Measurements from ENCODE around the gene KIAA1614.

Gene KIAA1614

DNA sequence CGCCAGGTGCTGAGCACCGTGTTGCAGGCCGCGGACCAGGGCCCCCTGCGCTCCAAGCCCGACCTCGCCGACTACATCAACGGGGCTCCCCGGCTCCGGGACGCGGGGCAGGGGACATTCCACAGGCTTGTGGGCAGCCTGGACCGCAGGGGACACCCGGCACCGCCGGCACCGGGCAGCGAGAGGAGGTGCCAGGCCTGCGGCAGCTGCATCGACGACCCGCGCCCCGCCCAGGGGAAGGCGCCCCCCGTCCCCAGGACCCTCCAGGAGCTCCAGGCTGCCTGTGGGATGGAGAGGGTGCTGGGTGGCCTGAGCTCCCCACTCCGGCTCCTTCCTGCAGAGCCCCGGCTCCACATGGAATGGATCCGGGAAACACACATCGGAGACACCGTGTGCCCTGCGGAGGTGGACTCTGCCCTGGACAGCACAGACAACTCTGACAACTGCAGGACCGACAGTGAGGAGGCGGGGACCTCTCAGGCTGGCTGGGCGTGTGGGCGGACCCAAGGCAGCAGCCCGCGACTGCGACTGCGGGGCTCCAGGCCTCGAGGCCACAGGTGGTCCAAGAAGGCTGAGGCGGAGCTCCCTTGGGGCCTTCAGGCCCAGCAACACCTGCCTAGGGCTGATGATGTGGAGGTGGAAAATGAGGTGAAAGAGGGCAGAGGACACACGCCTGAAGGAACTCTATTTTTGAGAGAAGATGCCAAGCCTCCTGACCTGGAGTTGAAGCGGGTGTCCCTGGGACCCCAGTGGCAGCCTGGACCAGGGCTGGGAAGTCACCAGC lies 22.8 kb downstream of the KIAA1614 start:
- DNase-seq: no peak
- in situ Hi-C loops (cut with MboI; ENCODE audit: low pct_unique_long_range_greater_than_20kb, low sequenced_read_pairs): no loop called here

DNA sequence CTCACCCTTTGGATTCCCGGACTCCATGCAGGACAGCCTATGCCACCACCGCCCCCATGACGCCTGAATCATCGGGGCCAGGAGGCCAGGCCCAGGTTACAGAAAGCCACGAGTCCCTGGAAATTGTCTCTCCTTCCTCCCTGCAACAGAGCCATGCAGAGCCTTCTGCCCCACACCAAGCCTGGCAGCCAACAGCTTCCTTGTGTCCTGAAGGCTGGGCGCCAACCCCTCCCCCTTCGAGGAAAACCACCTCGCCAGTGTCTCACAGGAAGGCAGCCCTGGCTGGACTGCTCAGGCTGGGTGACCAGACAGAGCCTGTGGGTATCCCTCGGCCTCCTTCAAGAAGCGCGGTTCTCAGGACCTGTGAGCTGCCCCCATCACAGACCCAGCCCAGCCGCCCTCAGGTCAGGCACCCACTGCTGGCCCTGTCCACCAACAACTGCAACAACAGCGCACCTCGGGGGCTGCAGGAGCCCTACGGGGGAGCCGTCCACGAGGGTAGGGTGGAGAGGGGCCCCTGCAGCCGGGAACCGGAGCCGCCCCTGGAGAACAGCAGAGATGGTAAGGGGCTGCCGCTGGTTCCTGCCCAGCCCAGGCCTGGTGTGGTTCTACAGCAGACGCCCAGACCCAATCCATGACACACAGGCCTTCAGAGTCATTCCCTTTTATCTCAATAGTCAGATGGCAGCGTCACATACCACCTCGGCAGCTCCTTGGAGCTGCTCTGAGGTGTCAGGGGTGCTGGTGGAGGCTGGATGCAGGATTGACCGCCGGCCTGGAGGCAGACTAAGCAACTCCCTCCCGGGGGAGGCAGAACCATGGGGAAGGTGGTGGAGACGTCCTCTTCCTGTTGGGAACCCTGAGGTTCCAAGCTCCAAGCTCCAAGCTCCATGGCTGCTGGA lies 23.7 kb downstream of the KIAA1614 start:
- in situ Hi-C loops (cut with MboI; ENCODE audit: low pct_unique_long_range_greater_than_20kb, low sequenced_read_pairs): no loop called here
- no peak for DNase-seq

GRCh38 chr1:180937012-180937372 lies 24.3 kb downstream of the KIAA1614 start:
- in situ Hi-C loops (cut with MboI; ENCODE audit: low pct_unique_long_range_greater_than_20kb, low sequenced_read_pairs): no loop called here
- DNase-seq: no peak

GRCh38 chr1:180937624-180938225 lies 25.0 kb downstream of the KIAA1614 start:
- in situ Hi-C loops (cut with MboI; ENCODE audit: low pct_unique_long_range_greater_than_20kb, low sequenced_read_pairs): no loop called here
- no peak for DNase-seq

GRCh38 chr1:180939073-180939710 lies 26.5 kb downstream of the KIAA1614 start:
- no peak for DNase-seq
- in situ Hi-C loops (cut with MboI; ENCODE audit: low pct_unique_long_range_greater_than_20kb, low sequenced_read_pairs): no loop called here

DNA sequence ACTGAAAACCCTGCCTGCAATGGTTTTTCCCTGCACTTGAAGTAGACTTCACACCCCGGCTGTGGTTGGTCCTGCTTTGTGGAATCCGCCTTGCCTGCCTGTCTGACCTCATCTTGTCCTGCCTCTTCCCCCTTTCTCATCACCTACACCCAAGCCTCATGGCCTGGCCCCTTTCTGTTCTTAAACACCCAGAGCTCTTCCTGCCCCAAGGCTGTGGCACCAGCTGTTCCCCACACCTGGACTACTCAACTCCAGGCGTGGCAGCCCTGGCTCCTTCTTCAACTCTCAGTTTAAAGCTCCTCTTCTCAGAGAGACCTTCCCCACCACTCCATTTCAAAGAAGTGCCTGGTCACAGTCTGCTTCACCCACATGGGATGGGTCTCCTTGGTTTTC lies 27.0 kb downstream of the KIAA1614 start:
- in situ Hi-C loops (cut with MboI; ENCODE audit: low pct_unique_long_range_greater_than_20kb, low sequenced_read_pairs): no loop called here
- no peak for DNase-seq

GRCh38 chr1:180940445-180940844 lies 27.7 kb downstream of the KIAA1614 start:
- no peak for DNase-seq
- in situ Hi-C loops (cut with MboI; ENCODE audit: low pct_unique_long_range_greater_than_20kb, low sequenced_read_pairs): no loop called here

GRCh38 chr1:180941518-180942275 lies 29.0 kb downstream of the KIAA1614 start:
- in situ Hi-C loops (cut with MboI; ENCODE audit: low pct_unique_long_range_greater_than_20kb, low sequenced_read_pairs): no loop called here
- DNase-seq: no peak

DNA sequence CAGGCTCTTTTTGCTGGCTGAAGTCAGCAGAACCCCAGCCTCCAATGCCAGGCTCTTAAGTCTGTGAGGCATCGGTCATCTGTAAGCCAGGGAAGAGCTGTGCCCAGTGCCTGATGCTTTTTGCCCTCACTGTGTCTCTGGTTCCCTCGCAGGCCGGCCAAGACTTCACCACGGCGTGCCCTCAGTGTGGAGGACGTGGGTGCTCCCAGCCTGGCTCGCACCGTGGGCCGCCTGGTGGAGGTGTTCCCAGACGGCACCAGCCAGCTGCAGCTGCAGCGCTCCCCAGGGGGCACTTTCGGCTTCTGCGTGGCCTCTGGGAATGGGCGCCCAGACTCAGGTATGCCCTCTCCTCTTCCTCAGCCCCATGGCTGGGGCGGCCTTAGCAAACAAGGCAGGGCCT lies 32.5 kb downstream of the KIAA1614 start:
- in situ Hi-C loops (cut with MboI; ENCODE audit: low pct_unique_long_range_greater_than_20kb, low sequenced_read_pairs): no loop called here

GRCh38 chr1:180945551-180945950 lies 32.9 kb downstream of the KIAA1614 start:
- no peak for DNase-seq
- in situ Hi-C loops (cut with MboI; ENCODE audit: low pct_unique_long_range_greater_than_20kb, low sequenced_read_pairs): no loop called here

More for the DNA sequence above, 32.5 kb downstream of the KIAA1614 start:
- no peak for DNase-seq

- DNase-seq: no peak
- in situ Hi-C loops (cut with MboI; ENCODE audit: low pct_unique_long_range_greater_than_20kb, low sequenced_read_pairs): no loop called here
These were observed 33.4 kb downstream of the KIAA1614 start for GRCh38 chr1:180946056-180946455.

- no peak for DNase-seq
- in situ Hi-C loops (cut with MboI; ENCODE audit: low pct_unique_long_range_greater_than_20kb, low sequenced_read_pairs): no loop called here
These were observed 34.1 kb downstream of the KIAA1614 start for GRCh38 chr1:180946541-180947498.

- no peak for DNase-seq
- in situ Hi-C loops (cut with MboI; ENCODE audit: low pct_unique_long_range_greater_than_20kb, low sequenced_read_pairs): no loop called here
These were observed 34.8 kb downstream of the KIAA1614 start for GRCh38 chr1:180947499-180947885.

GRCh38 chr1:180947901-180948640 lies 35.4 kb downstream of the KIAA1614 start:
- in situ Hi-C loops (cut with MboI; ENCODE audit: low pct_unique_long_range_greater_than_20kb, low sequenced_read_pairs): no loop called here
- no peak for DNase-seq

DNA sequence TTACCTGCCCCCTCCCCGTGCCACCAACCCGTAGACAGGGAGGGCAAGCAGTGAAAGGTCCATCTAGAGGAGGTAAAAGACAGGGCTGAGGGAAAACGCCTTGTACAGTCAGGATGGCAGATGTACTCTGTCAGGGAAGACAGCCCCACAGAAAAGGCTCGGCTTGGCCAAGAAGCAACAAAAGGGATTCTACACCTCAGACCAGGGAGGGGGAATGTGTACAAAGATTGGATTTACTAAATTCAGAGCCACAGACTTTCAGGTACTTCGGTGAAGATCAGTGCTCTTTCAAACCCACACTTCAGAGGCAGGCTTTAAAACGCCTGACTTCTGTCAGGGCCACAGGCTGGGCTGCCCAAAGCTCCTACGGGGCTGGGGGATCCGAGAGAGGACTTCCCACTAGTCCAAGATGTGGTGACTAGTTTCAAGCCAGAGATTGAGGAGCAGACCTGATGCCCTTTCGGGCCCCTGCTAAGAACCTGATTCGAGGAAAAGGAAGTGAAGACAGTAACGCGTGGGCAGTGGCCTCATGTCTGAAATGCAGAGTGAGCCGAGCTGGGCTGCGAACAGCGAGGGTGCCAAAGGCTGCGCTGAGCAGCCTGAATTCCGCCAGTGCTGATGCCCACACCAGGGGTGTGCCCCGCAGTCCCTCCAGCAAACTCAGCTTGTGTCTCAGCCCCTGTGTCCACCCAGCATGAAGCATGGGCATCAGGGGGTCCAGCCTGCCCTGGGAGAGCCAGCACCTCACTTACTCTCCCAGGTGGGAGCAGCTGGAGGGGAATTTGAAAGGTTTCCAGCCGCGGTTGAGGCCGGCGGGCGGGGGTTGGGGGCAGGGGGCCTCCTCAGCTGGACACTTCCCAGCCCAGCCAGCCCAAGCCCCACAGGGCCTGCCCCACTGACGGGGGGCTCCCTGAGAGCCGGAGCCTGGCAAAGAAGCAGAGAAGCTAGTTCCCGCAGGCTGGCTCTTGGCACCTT lies 36.2 kb downstream of the KIAA1614 start:
- no peak for DNase-seq
- in situ Hi-C loops (cut with MboI; ENCODE audit: low pct_unique_long_range_greater_than_20kb, low sequenced_read_pairs): no loop called here

DNA sequence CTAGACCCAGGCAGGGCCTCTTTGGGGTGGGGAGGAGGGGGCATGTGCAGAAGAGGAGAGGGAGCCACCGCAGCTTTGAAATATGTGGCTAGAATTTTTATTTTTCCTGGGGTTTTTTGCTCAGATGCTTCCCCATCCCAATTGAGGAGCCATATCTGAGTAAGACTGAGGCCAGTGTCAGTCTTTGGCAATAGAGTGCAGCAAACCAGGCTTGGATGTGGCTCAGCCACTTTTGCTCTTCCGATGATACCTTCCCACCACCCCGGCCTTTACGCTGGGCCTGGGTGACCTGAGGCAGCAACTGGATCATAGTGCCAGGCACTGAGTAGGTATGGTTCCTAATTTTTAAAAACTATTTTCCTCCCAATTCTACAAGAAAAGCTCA lies 36.9 kb downstream of the KIAA1614 start:
- in situ Hi-C loops (cut with MboI; ENCODE audit: low pct_unique_long_range_greater_than_20kb, low sequenced_read_pairs): no loop called here
- no peak for DNase-seq

All from KBM-7 (cell line).